Heart left ventricle (tissue), 16 donors: ENCODE data around the gene TAF9B. TPM values are rescaled to one million over a fixed set of nuclear protein-coding genes. Genes with fewer than 3 reads are reported as not detected.
A peak's percentile ranks its signal among the peaks of the same experiment; 100 is the strongest.

ENCODE experiments used
- ATAC-seq, 4 donors: fragments of 200-7000 bp; cut with Tn5 transposase; one replicate each; pipeline ENCODE4 v1.9.1; 2020 to 2022; ENCODE audit warnings: moderate library complexity in 4 of 4, mild to moderate bottlenecking in 3 of 4, moderate number of reproducible peaks in 1 of 4
- DNase-seq, 5 donors: peaks; one replicate each; pipeline ENCODE4 v3.0.0-alpha.2; 2020
- H3K27ac ChIP-seq, 12 donors: fragments of 200-600 bp; sonication (generic) in 4 of 12; one replicate each; pipeline versions ENCODE4 v1.5.0 to v1.8.0; 2016 to 2022; ENCODE audit warnings: mild to moderate bottlenecking in 2 of 12
- H3K27me3 ChIP-seq, 9 donors: fragments of 200-600 bp; sonication (generic) in 2 of 9; one replicate each; pipeline versions ENCODE4 v1.5.1 to v1.8.0; 2016 to 2022; ENCODE audit warnings: mild to moderate bottlenecking in 3 of 9
- H3K36me3 ChIP-seq, 9 donors: fragments of 200-600 bp; sonication (generic) in 2 of 9; one replicate each; pipeline versions ENCODE4 v1.5.0 to v1.8.0; 2018 to 2022; ENCODE audit warnings: mild to moderate bottlenecking in 2 of 9
- H3K4me1 ChIP-seq, 12 donors: fragments of 200-600 bp; sonication (generic) in 4 of 12; one replicate each; pipeline versions ENCODE4 v1.5.0 to v1.8.0; 2016 to 2022; ENCODE audit warnings: mild to moderate bottlenecking in 3 of 12
- H3K4me3 ChIP-seq, 12 donors: fragments of 200-600 bp; sonication (generic) in 4 of 12; one replicate each; pipeline versions ENCODE4 v1.5.0 to v1.8.0; 2017 to 2022; ENCODE audit warnings: mild to moderate bottlenecking in 9 of 12, moderate library complexity in 4 of 12
- H3K9me3 ChIP-seq, 12 donors: fragments of 200-600 bp; sonication (generic) in 4 of 12; one replicate each; pipeline versions ENCODE4 v1.5.0 to v1.8.0; 2016 to 2022; ENCODE audit warnings: mild to moderate bottlenecking in 1 of 12
- POLR2A ChIP-seq, 2 donors: fragments of 450-650 bp; IDR thresholded peaks; one replicate each; pipeline ENCODE4 v1.6.1; 2017; ENCODE audit warnings: antibody characterized with exemption in 2 of 2, mild to moderate bottlenecking in 2 of 2, moderate library complexity in 2 of 2
- WGBS, 4 donors: extraction: QIAGEN DNeasy Blood & Tissue Kit in 2 of 4; methylation state at CpG; one replicate each; pipeline versions ENCODE4 v1.1.5 to v1.1.7; 2013 to 2018; 5-methylcytosine and 5-hydroxymethylcytosine counted together
- intact Hi-C, 10 donors: fragments of 100-400 bp; cut with DNase I; formaldehyde crosslinking; loops; one replicate each; pipeline versions ENCODE4 v1.11.1 to v1.14.2; 2022
- polyA plus RNA-seq, 2 donors: library from polyadenylated mRNA; stranded (reverse); fragments of 200-250 nt; gene quantifications; one replicate each; pipeline ENCODE4 v1.2.3, GENCODE V29; 2013
- total RNA-seq, 9 donors: library from RNA; depleted of rRNA in 2 of 9; stranded (reverse); fragments of >200 nt in 2 of 9; fragmentation: NEBNext Ultra II Directional in 3 of 9; extraction: Animal tissue kit (Norgen Biotek cat#: 25700) in 3 of 9; gene quantifications; one replicate each; pipeline versions ENCODE4 v1.1.0 to v1.2.4, GENCODE V29; 2016 to 2023
- TF ChIP-seq, protein P1 (sequence below), 12 donors: fragments of 200-600 bp; sonication (generic) in 4 of 12; IDR thresholded peaks; one replicate each; pipeline versions ENCODE4 v1.5.0 to v1.8.0; 2018 to 2022; ENCODE audit warnings: antibody characterized with exemption in 12 of 12, mild to moderate bottlenecking in 5 of 12
- donor health status: ischemic (EF 13 %, LVEDD 7.1; RV severe dilation, severe dysfunction).
- donor health status: healthy with polysubstance abuse.
- donor health status: DM: no; HTN: yes; CAD: no.
- donor health status: DM: no; HTN: no; CAD: no.
- donor health status: ischemic (EF 25% LVEDD 6.9; RV normal size, moderate dysfunction).
- donor health status: ischemic (EF 25% LVEDD 5.7; RV mildly dilated, moderate dysfunction).
- donor health status: healthy.
- donor health status: DM: yes; HTN: yes; CAD: no.
- donor health status: ischemic (EF 35%, LVEDD 5.7; RV mildly dilated, moderate dysfunction).
- donor health status: nonischemic (EF 11% LVEDD 7.7; RV severe dilation, severe dysfunction).
- donor health status: DM: yes; HTN: yes; CAD: no.
- donor health status: PGD.
- donor health status: ischemic (EF 29% LVEDD 5.4; RV normal size, mild dysfunction).
- donor health status: nonischemic (EF 23%, LVEDD 6.1; RV moderate dilation, normal function).

The TAF9B gene
- total and polyA plus RNA-seq, 11 donors, result 10.2 to 31.9 (median 22.6) TPM

DNA sequence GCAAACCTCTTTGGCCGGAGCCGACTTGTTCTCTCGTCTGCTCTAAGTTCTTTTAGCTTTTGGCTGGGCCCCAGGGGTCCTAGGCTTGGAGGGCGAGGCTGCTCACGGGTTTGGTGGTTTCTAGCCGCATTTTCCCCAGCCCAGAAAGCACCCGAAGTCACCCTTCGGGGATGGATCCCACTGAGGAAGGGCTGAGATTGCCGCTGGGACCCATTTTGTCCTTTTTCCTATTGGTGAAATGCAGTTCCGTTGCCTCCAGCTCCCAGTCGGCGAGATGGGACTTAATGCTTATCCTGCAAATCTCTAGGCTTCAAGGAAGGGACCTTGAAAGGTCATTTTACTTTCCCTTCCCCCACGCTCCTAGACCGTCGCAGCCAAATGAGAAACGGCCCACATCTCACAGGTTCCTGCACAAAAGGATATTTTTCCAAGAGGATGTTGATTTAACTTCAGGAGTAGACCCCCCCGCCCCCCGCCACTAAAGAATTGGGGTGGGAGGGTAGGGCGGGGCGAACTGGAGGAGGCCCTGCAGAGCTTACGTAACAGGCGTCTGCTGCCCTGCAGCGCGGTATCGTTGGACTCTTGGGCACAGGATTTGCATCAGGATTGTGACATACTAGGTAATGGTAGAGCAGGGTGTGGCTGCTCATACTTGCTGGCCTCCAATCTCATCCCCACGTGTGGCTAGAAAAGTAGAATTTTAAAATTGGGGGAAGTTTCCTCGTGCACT lies 34.8 kb downstream of the TAF9B start:
- ATAC-seq, result peak; percentile 54 to 73 (median 66)
- DNase-seq, result peak in 4 of 5 donors; percentile 23 to 60 (median 52)
- Histone ChIP-seq H3K4me3 (peak overlapping the region; percentile 38 to 96 (median 76)), H3K36me3 (peaks cover 0 to 6% (median 0%) of the 10 kb centered on the region in 9 donors), H3K27me3 (no peaks in the 10 kb centered on the region), H3K27ac (peak overlapping the region; percentile 85 to 96 (median 92)), H3K9me3 (peaks cover 0 to 3% (median 0%) of the 10 kb centered on the region in 12 donors), H3K4me1 (peaks cover 0 to 46% (median 35%) of the 10 kb centered on the region in 12 donors)
- TF ChIP-seq, protein P1, sequence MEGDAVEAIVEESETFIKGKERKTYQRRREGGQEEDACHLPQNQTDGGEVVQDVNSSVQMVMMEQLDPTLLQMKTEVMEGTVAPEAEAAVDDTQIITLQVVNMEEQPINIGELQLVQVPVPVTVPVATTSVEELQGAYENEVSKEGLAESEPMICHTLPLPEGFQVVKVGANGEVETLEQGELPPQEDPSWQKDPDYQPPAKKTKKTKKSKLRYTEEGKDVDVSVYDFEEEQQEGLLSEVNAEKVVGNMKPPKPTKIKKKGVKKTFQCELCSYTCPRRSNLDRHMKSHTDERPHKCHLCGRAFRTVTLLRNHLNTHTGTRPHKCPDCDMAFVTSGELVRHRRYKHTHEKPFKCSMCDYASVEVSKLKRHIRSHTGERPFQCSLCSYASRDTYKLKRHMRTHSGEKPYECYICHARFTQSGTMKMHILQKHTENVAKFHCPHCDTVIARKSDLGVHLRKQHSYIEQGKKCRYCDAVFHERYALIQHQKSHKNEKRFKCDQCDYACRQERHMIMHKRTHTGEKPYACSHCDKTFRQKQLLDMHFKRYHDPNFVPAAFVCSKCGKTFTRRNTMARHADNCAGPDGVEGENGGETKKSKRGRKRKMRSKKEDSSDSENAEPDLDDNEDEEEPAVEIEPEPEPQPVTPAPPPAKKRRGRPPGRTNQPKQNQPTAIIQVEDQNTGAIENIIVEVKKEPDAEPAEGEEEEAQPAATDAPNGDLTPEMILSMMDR (IDR thresholded peaks at IDR 0.05), result no peak
- TF ChIP-seq POLR2A (IDR thresholded peaks at IDR 0.05), result no peak
- intact Hi-C loops, result loop anchor here in 6 of 10 donors (5.0 to 10.0 kb wide), 5 partner anchors 190 to 210 kb away; partner anchors contain the start of genes ATP7A (in 3 of the 6), COX7B (in 2 of the 6) and MAGT1 (in 2 of the 6)
- WGBS, 4 donors, result 0 to 34% (median 16%) methylated on average over 22 to 27 of the region's 27 CpGs

DNA sequence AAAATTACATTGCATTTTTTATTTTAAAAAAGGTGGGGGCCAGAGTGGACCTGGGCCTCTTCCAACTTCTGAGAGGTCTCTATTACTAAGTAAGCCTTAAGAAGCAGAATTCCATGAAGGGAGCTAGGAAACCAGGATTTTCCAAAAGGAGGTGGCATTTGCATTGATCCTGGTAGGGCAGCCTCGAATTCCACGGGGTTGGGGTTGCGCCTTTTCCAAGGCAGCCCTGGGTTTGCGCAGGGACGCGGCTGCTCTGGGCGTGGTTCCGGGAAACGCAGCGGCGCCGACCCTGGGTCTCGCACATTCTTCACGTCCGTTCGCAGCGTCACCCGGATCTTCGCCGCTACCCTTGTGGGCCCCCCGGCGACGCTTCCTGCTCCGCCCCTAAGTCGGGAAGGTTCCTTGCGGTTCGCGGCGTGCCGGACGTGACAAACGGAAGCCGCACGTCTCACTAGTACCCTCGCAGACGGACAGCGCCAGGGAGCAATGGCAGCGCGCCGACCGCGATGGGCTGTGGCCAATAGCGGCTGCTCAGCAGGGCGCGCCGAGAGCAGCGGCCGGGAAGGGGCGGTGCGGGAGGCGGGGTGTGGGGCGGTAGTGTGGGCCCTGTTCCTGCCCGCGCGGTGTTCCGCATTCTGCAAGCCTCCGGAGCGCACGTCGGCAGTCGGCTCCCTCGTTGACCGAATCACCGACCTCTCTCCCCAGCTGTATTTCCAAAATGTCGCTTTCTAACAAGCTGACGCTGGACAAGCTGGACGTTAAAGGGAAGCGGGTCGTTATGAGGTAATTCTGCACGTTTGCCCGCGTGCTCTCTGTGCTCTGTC lies 35.6 kb downstream of the TAF9B start, which contains the start of gene PGK1:
Gene PGK1 (plus strand): TSS at position 626 of the 824 bp plus-strand sequence. CDS start 93 bp downstream, at position 719.
- intact Hi-C loops, result loop anchor here in 6 of 10 donors (5.0 to 10.0 kb wide), 5 partner anchors 189 to 209 kb away; partner anchors contain the start of genes ATP7A (in 3 of the 6), COX7B (in 2 of the 6) and MAGT1 (in 2 of the 6)
- DNase-seq, result peak; percentile 95 to 98 (median 96)
- H3K4me3 ChIP-seq, result peak within 1 kb of the TSS; percentile 38 to 96 (median 76)
- H3K27ac ChIP-seq, result peak within 1 kb of the TSS; percentile 85 to 96 (median 92)
- no peaks in the 10 kb centered on the region for H3K27me3 ChIP-seq
- peaks cover 0 to 3% (median 0%) of the 10 kb centered on the region in 12 donors for H3K9me3 ChIP-seq
- H3K4me1 ChIP-seq, result peaks cover 0 to 38% (median 30%) of the 10 kb centered on the region in 12 donors
- peak; percentile 96 to 98 (median 98) for ATAC-seq
- peak; percentile 29 to 78 for TF ChIP-seq POLR2A (IDR thresholded peaks at IDR 0.05)
- TF ChIP-seq, protein P1 (IDR thresholded peaks at IDR 0.05), result no peak
- H3K36me3 ChIP-seq, result peaks cover 0 to 6% (median 0%) of the 10 kb centered on the region in 9 donors
- 0 to 45% (median 21%) methylated on average over 40 to 72 of the region's 72 CpGs for WGBS, 4 donors

DNA sequence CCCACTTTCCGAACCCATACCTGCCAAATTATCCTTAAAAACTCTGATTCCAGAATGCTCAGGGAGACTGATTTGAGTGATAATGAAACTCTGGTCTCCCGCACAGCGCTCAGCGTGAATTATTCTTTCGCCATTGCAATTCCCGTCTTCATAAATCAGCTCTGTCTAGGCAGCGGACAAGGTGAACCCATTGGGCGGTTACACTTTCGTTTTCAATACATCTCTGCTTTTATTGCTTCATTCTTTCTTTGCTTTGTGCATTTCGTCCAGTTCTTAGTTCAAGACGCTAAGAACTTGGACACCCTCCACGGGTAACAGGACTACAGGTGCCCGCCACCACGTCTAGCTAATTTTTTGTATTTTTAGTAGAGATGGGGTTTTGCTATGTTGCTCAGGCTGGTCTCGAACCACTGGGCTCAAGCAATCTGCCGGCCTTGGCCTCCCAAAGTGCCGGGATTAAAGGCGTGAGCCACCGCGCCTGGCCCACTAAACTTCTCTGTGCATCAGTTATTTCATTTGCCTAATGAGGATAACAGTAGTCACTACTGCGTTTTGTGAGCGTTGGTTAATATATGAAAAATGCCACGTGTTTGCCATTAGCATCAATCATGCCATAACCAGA lies 36.3 kb downstream of the TAF9B start:
- no peak for DNase-seq

More for the DNA sequence above, 36.3 kb downstream of the TAF9B start:
- Histone ChIP-seq H3K27me3 (peaks cover 0 to 3% (median 0%) of the 10 kb centered on the region in 9 donors), H3K4me1 (peaks cover 0 to 31% (median 25%) of the 10 kb centered on the region in 12 donors), H3K4me3 (peak overlapping the region in 10 of 12 donors; percentile 45 to 96 (median 80)), H3K9me3 (peaks cover 0 to 3% (median 0%) of the 10 kb centered on the region in 12 donors), H3K36me3 (peaks cover 0 to 6% (median 0%) of the 10 kb centered on the region in 9 donors), H3K27ac (peak overlapping the region; percentile 75 to 96 (median 91))
- intact Hi-C loops, result loop anchor here in 6 of 10 donors (5.0 to 10.0 kb wide), 5 partner anchors 188 to 208 kb away; partner anchors contain the start of genes ATP7A (in 3 of the 6), COX7B (in 2 of the 6) and MAGT1 (in 2 of the 6)
- 82 to 89% (median 84%) methylated on average over 23 of the region's 23 CpGs for WGBS, 4 donors
- no peak for ATAC-seq
- TF ChIP-seq, protein P1 (IDR thresholded peaks at IDR 0.05), result no peak
- no peak for TF ChIP-seq POLR2A (IDR thresholded peaks at IDR 0.05)
